Esophagus muscularis mucosa (tissue), 4 donors: ENCODE measurements around the gene NUDC. TPM values are rescaled to one million over a fixed set of nuclear protein-coding genes. Genes with fewer than 3 reads are reported as not detected.

ENCODE experiments used
- DNase-seq: peaks from one replicate; pipeline ENCODE4 v3.0.0-alpha.2; 2017; ENCODE audit errors: extremely low spot score
- H3K27ac ChIP-seq, 4 donors: fragments of 200-600 bp; sonication (generic); replicated peaks in 1 of 4; 1 replicate in 3 of 4; 2 replicates in 1 of 4; pipeline ENCODE4 v1.5.1; 2016 to 2019; ENCODE audit warnings: mild to moderate bottlenecking in 1 of 4
- H3K27me3 ChIP-seq, 4 donors: fragments of 200-600 bp; sonication (generic); one replicate each; pipeline versions ENCODE4 v1.5.1 to v1.6.0; 2016 to 2019
- H3K36me3 ChIP-seq, 4 donors: fragments of 200-600 bp; sonication (generic); one replicate each; pipeline ENCODE4 v1.5.1; 2016 to 2019
- H3K4me1 ChIP-seq, 4 donors: fragments of 200-600 bp; sonication (generic); one replicate each; pipeline ENCODE4 v1.5.1; 2016 to 2019
- H3K4me3 ChIP-seq, 4 donors: fragments of 200-600 bp; sonication (generic); 1 replicate in 2 of 4; 2 replicates in 2 of 4; pipeline ENCODE4 v1.5.1; 2016 to 2019; ENCODE audit warnings: mild to moderate bottlenecking in 4 of 4, moderate library complexity in 1 of 4
- H3K9me3 ChIP-seq, 4 donors: fragments of 200-600 bp; sonication (generic); 1 replicate in 3 of 4; 2 replicates in 1 of 4; pipeline ENCODE4 v1.5.1; 2016 to 2019
- EP300 ChIP-seq: sonication (generic); formaldehyde crosslinking; IDR thresholded peaks from one replicate; pipeline ENCODE4 v1.6.1; 2017; ENCODE audit warnings: antibody characterized with exemption
- POLR2A ChIP-seq: fragments of 450-650 bp; IDR thresholded peaks from one replicate; pipeline ENCODE4 v1.6.1; 2017; ENCODE audit warnings: antibody characterized with exemption, moderate library complexity, mild to moderate bottlenecking, low read depth
- POLR2AphosphoS5 ChIP-seq, 2 donors: sonication (generic); formaldehyde crosslinking; IDR thresholded peaks; one replicate each; pipeline ENCODE4 v1.6.1; 2017; ENCODE audit warnings: antibody characterized with exemption in 2 of 2
- WGBS: methylation state at CpG from one replicate; pipeline ENCODE4 v1.1.5; 2018; 5-methylcytosine and 5-hydroxymethylcytosine counted together
- intact Hi-C: fragments of 100-400 bp; cut with DNase I; formaldehyde crosslinking; loops from one replicate; pipeline ENCODE4 v1.15.1; 2023
- total RNA-seq, 4 donors: library from RNA; depleted of rRNA; stranded (reverse); fragments of >200 nt; gene quantifications; one replicate each; pipeline versions ENCODE4 v1.1.0 to v1.2.1, GENCODE V29; 2016
- TF ChIP-seq, protein P1 (sequence below), 3 experiments: fragments of 200-600 bp in 2 of 3; fragments of 450-650 bp in 1 of 3; sonication (generic) in 2 of 3; IDR thresholded peaks; one replicate each; pipeline ENCODE4 v1.5.1; 2017 to 2019; ENCODE audit warnings: antibody characterized with exemption in 3 of 3, mild to moderate bottlenecking in 2 of 3, moderate library complexity in 1 of 3

NUDC gene
- total RNA-seq, 4 donors from 2014 or later, result 61.6 to 91.1 (median 81.5) TPM

DNA sequence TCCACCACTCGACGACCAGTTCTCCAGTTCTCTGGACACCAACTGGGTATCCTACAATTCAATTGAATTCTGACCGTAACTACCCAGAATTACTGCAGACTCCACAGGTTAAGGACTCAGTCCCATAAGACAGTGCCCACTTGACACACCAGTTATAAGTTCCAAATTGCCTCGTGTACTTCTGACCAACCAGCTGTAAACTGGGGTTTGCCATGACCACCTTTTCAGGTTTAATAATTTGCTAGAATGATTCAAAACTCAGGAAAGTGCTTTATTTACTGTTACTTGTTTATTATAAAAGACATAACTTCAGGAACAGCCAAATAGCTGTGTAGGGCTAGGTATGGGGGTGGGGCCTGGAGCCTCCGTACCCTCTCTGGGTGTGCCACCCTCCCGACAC, 15.3 kb downstream of the NUDC start:
- intact Hi-C loops, result no loop called here
- Histone ChIP-seq H3K27ac (no peak overlapping the region), H3K36me3 (peaks cover 6 to 75% (median 51%) of the 10 kb centered on the region in 4 donors), H3K4me1 (peaks cover 0 to 4% (median 0%) of the 10 kb centered on the region in 4 donors), H3K9me3 (no peaks in the 10 kb centered on the region), H3K27me3 (no peaks in the 10 kb centered on the region), H3K4me3 (no peak overlapping the region)
- TF ChIP-seq POLR2AphosphoS5 (IDR thresholded peaks at IDR 0.05) (no peak), POLR2A (no peak), EP300 (no peak)
- TF ChIP-seq, protein P1, sequence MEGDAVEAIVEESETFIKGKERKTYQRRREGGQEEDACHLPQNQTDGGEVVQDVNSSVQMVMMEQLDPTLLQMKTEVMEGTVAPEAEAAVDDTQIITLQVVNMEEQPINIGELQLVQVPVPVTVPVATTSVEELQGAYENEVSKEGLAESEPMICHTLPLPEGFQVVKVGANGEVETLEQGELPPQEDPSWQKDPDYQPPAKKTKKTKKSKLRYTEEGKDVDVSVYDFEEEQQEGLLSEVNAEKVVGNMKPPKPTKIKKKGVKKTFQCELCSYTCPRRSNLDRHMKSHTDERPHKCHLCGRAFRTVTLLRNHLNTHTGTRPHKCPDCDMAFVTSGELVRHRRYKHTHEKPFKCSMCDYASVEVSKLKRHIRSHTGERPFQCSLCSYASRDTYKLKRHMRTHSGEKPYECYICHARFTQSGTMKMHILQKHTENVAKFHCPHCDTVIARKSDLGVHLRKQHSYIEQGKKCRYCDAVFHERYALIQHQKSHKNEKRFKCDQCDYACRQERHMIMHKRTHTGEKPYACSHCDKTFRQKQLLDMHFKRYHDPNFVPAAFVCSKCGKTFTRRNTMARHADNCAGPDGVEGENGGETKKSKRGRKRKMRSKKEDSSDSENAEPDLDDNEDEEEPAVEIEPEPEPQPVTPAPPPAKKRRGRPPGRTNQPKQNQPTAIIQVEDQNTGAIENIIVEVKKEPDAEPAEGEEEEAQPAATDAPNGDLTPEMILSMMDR (IDR thresholded peaks at IDR 0.05), result no peak
- DNase-seq, result no peak
- 81% methylated on average over 6 of the region's 6 CpGs for WGBS

DNA sequence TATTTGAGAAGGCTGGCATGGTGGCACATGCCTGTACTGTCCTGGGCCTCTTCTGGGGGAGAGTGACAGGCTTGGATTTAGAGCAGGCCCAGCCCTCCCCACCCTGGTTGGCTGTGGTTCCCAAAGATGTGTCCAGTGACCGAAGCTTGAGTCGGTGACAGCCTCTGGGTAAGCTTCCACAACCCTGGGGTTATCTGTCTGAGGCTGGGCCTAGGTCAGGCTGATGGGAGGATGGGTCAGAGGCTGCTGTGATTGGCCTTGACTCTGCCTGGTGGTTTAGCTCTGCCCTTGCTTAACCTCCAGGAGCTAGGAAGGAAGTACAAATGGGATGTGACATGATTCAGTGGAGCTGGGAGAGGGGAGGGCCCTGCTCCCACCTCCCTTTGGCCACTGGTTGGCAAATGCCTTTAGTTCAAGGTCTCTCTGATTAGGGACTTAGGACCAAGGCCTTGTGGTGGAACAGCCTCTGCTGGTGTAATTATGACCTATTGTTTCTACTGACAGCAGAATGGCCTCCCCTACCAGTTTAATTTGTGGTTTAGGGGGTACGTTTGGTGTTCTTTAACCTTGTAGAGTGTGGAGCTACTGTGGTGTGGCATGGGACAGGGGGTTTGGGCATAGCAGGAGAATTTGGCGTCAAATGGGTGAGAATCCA, 16.6 kb downstream of the NUDC start:
- Histone ChIP-seq H3K4me1 (peaks cover 0 to 4% (median 0%) of the 10 kb centered on the region in 4 donors), H3K36me3 (peaks cover 18 to 75% (median 58%) of the 10 kb centered on the region in 4 donors), H3K27ac (no peak overlapping the region), H3K4me3 (no peak overlapping the region), H3K27me3 (no peaks in the 10 kb centered on the region), H3K9me3 (no peaks in the 10 kb centered on the region)
- DNase-seq, result no peak
- 81% methylated on average over 4 of the region's 4 CpGs for WGBS
- intact Hi-C loops, result no loop called here
- TF ChIP-seq POLR2AphosphoS5 (IDR thresholded peaks at IDR 0.05) (no peak), EP300 (no peak), POLR2A (no peak)
- TF ChIP-seq, protein P1 (IDR thresholded peaks at IDR 0.05), result no peak

DNA sequence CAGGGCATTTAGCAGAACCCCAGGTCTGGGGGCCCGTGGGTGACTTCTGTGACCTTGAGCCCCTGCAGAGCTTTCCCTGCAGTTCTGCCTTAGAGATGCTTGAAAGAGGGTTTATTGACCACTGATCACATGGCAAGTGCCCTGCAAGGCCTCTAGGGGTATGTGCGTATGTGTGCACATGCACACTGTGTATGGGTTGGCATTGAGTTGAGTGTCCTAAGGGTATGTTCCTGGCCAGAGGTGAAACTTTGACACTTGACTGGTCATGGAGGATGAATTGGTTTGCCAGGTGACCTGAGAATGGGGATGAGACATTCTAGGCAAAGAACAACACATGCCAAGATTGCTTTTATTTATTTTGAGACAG, 17.1 kb downstream of the NUDC start:
- H3K27ac ChIP-seq, result no peak overlapping the region
- no peaks in the 10 kb centered on the region for H3K9me3 ChIP-seq
- intact Hi-C loops, result no loop called here
- H3K4me3 ChIP-seq, result no peak overlapping the region
- H3K36me3 ChIP-seq, result peaks cover 23 to 75% (median 58%) of the 10 kb centered on the region in 4 donors
- 95% methylated on average over 2 of the region's 2 CpGs for WGBS
- H3K4me1 ChIP-seq, result peaks cover 0 to 4% (median 0%) of the 10 kb centered on the region in 4 donors
- H3K27me3 ChIP-seq, result no peaks in the 10 kb centered on the region
- no peak for DNase-seq
- no peak for TF ChIP-seq POLR2A
- TF ChIP-seq POLR2AphosphoS5 (IDR thresholded peaks at IDR 0.05), result no peak
- no peak for TF ChIP-seq EP300
- TF ChIP-seq, protein P1 (IDR thresholded peaks at IDR 0.05), result no peak

DNA sequence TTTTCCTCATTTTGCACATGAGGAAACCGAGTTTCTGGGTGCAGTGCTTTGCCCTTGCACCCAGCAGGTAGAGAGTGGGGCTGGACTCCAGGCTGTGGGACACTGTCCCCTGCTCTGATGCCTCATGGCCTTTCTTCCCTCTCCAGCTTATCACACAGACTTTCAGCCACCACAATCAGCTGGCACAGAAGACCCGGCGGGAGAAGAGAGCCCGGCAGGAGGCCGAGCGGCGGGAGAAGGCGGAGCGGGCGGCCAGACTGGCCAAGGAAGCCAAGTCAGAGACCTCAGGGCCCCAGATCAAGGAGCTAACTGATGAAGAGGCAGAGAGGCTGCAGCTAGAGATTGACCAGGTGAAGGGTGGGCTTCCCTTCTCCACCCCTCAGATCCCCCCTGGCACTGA, 19.8 kb downstream of the NUDC start:
- Histone ChIP-seq H3K27ac (no peak overlapping the region), H3K36me3 (peaks cover 46 to 79% (median 65%) of the 10 kb centered on the region in 4 donors), H3K4me3 (no peak overlapping the region), H3K9me3 (no peaks in the 10 kb centered on the region), H3K4me1 (peaks cover 0 to 8% (median 0%) of the 10 kb centered on the region in 4 donors), H3K27me3 (no peaks in the 10 kb centered on the region)
- WGBS, result 95% methylated on average over 10 of the region's 10 CpGs
- DNase-seq, result no peak
- intact Hi-C loops, result no loop called here
- no peak for TF ChIP-seq POLR2A
- no peak for TF ChIP-seq EP300
- TF ChIP-seq, protein P1 (IDR thresholded peaks at IDR 0.05), result no peak
- no peak for TF ChIP-seq POLR2AphosphoS5 (IDR thresholded peaks at IDR 0.05)
